Naive B cell (primary cell): ENCODE measurements around the gene XRCC5. TPM values are rescaled to one million over a fixed set of nuclear protein-coding genes. Genes with fewer than 3 reads are reported as not detected.

Experiments
- ATAC-seq, 2 donors: fragments of 150-1000 bp; cut with Tn5 transposase; 2 replicates each; pipeline ENCODE4 v1.10.0; 2021; ENCODE audit warnings: low read depth in 2 of 2, mild to moderate bottlenecking in 2 of 2, moderate library complexity in 2 of 2
- DNase-seq: peaks from one replicate; pipeline ENCODE4 v3.0.0; 2022
- H3K27ac Mint-ChIP-seq, 6 donors: one replicate each; pipeline ENCODE4 v1.8.0; 2020 to 2022; ENCODE audit warnings: mild to moderate bottlenecking in 6 of 6, mixed read lengths in 6 of 6, moderate library complexity in 5 of 6, inconsistent platforms in 2 of 6
- H3K27me3 Mint-ChIP-seq, 3 donors: one replicate each; pipeline ENCODE4 v1.8.0; 2021 to 2022; ENCODE audit warnings: mixed read lengths in 3 of 3, mild to moderate bottlenecking in 1 of 3
- H3K36me3 Mint-ChIP-seq, 2 donors: one replicate each; pipeline ENCODE4 v1.8.0; 2020 to 2022; ENCODE audit warnings: mixed read lengths in 2 of 2, inconsistent platforms in 1 of 2, mild to moderate bottlenecking in 1 of 2
- H3K4me1 Mint-ChIP-seq, 3 donors: one replicate each; pipeline ENCODE4 v1.8.0; 2020 to 2022; ENCODE audit warnings: mixed read lengths in 3 of 3, inconsistent platforms in 1 of 3, mild to moderate bottlenecking in 1 of 3, moderate library complexity in 1 of 3
- H3K4me3 Mint-ChIP-seq, 8 donors: one replicate each; pipeline ENCODE4 v1.8.0; 2020 to 2022; ENCODE audit warnings: mild to moderate bottlenecking in 8 of 8, mixed read lengths in 8 of 8, moderate library complexity in 8 of 8, inconsistent platforms in 2 of 8
- H3K9me3 Mint-ChIP-seq, 7 donors: one replicate each; pipeline ENCODE4 v1.8.0; 2020 to 2022; ENCODE audit warnings: mixed read lengths in 7 of 7, mild to moderate bottlenecking in 5 of 7, inconsistent platforms in 2 of 7, moderate library complexity in 1 of 7
- polyA plus RNA-seq, 6 donors: library from polyadenylated mRNA; unstranded; fragments of 300-500 nt; fragmentation: Illumina TruSeq; gene quantifications; one replicate each; pipeline ENCODE4 v1.2.3, GENCODE V29; 2021; ENCODE audit warnings: low read depth in 6 of 6

The XRCC5 gene
- polyA plus RNA-seq, 6 donors from 2014 or later, result 245 to 322 (median 271) TPM

- DNase-seq, result no peak
- Mint-ChIP-seq H3K9me3 (peaks cover 0 to 23% (median 11%) of the 10 kb centered on the region in 7 donors), H3K36me3 (no peaks in the 10 kb centered on the region), H3K4me3 (no peak overlapping the region), H3K4me1 (no peaks in the 10 kb centered on the region), H3K27ac (no peak overlapping the region), H3K27me3 (peaks cover 0 to 5% (median 0%) of the 10 kb centered on the region in 3 donors)
- ATAC-seq, result no peak
Measured at GRCh38 chr2:216246766-216247165, 137.6 kb downstream of the XRCC5 start.

Other genes with a start within 250 kb of the XRCC5 start
- gene MREG, start 95.8 kb upstream of the XRCC5 start, polyA plus RNA-seq, result 1 to 10 TPM in 4 of 6 donors, under 1 TPM in 1, not detected in 1; 0.95 to 3.1 (median 2.3) TPM
- 10 to 100 TPM; 20.7 to 37.3 (median 24.8) TPM for gene PECR, start 27.5 kb upstream of the XRCC5 start, polyA plus RNA-seq
- gene TMEM169, start 27.4 kb upstream of the XRCC5 start, polyA plus RNA-seq, result 1 to 10 TPM in 4 of 6 donors, under 1 TPM in 1, not detected in 1; 0.38 to 2.5 (median 1.2) TPM